Testis (tissue), 3 donors: ENCODE measurements around the gene FIGNL2. TPM values are rescaled to one million over a fixed set of nuclear protein-coding genes. Genes with fewer than 3 reads are reported as not detected.

Source experiments
- DNase-seq: peaks from one replicate; pipeline ENCODE4 v3.0.0-alpha.2; 2019
- H3K27ac ChIP-seq, 2 donors: fragments of 200-600 bp; sonication (generic); one replicate each; pipeline ENCODE4 v1.5.1; 2019
- H3K27me3 ChIP-seq: fragments of 200-600 bp; sonication (generic); one replicate; pipeline ENCODE4 v1.5.1; 2019
- H3K36me3 ChIP-seq: fragments of 200-600 bp; sonication (generic); one replicate; pipeline ENCODE4 v1.5.1; 2017; ENCODE audit warnings: low read depth; ENCODE audit errors: missing control alignments
- H3K4me1 ChIP-seq: fragments of 200-600 bp; sonication (generic); one replicate; pipeline ENCODE4 v1.5.1; 2019
- H3K4me3 ChIP-seq, 2 donors: fragments of 200-600 bp; sonication (generic); one replicate each; pipeline ENCODE4 v1.5.1; 2017 to 2019
- H3K9me3 ChIP-seq: fragments of 200-600 bp; sonication (generic); one replicate; pipeline ENCODE4 v1.5.1; 2017
- POLR2A ChIP-seq: fragments of 450-650 bp; IDR thresholded peaks from one replicate; pipeline ENCODE4 v1.6.1; 2017; ENCODE audit warnings: antibody characterized with exemption, mild to moderate bottlenecking, moderate library complexity
- WGBS, 2 donors: methylation state at CpG; one replicate each; pipeline ENCODE4 v1.1.5; 2018; 5-methylcytosine and 5-hydroxymethylcytosine counted together
- intact Hi-C: fragments of 100-400 bp; cut with DNase I; formaldehyde crosslinking; loops from one replicate; pipeline ENCODE4 v1.15.1; 2023; ENCODE audit warnings: low total_unique reads
- polyA plus RNA-seq: library from polyadenylated mRNA; stranded (reverse); fragments of 350-450 nt; fragmentation: Illumina TruSeq; extraction: RNeasy Lipid Tissue Mini Kit (QIAGEN cat#74804); gene quantifications from one replicate; pipeline ENCODE4 v1.2.3, GENCODE V29; 2014; ENCODE audit warnings: low read depth, low replicate concordance; ENCODE audit not compliant: insufficient read depth
- total RNA-seq, 2 donors: library from RNA; depleted of rRNA; stranded (reverse); fragments of >200 nt; gene quantifications; one replicate each; pipeline ENCODE4 v1.2.3, GENCODE V29; 2016
- TF ChIP-seq, protein P1 (sequence below), 3 experiments: fragments of 450-650 bp in 2 of 3; fragments of 200-600 bp in 1 of 3; sonication (generic) in 1 of 3; IDR thresholded peaks; one replicate each; pipeline ENCODE4 v1.5.1; 2016 to 2019; ENCODE audit warnings: antibody characterized with exemption in 3 of 3, mild to moderate bottlenecking in 2 of 3, moderate library complexity in 1 of 3

Gene FIGNL2
- total and polyA plus RNA-seq, 3 donors from 2014 or later: 1.1 to 2.1 (median 1.7) TPM

GRCh38 chr12:51771008-51771407 is 77.5 kb downstream of the FIGNL2 start:
- Histone ChIP-seq H3K9me3 (no peaks in the 10 kb centered on the region), H3K4me1 (no peaks in the 10 kb centered on the region), H3K36me3 (no peaks in the 10 kb centered on the region), H3K27me3 (no peaks in the 10 kb centered on the region), H3K27ac (no peak overlapping the region), H3K4me3 (no peak overlapping the region)
- WGBS, 2 donors: 83 to 96% methylated on average over 1 of the region's 1 CpG
- no peak for TF ChIP-seq POLR2A
- TF ChIP-seq, protein P1, sequence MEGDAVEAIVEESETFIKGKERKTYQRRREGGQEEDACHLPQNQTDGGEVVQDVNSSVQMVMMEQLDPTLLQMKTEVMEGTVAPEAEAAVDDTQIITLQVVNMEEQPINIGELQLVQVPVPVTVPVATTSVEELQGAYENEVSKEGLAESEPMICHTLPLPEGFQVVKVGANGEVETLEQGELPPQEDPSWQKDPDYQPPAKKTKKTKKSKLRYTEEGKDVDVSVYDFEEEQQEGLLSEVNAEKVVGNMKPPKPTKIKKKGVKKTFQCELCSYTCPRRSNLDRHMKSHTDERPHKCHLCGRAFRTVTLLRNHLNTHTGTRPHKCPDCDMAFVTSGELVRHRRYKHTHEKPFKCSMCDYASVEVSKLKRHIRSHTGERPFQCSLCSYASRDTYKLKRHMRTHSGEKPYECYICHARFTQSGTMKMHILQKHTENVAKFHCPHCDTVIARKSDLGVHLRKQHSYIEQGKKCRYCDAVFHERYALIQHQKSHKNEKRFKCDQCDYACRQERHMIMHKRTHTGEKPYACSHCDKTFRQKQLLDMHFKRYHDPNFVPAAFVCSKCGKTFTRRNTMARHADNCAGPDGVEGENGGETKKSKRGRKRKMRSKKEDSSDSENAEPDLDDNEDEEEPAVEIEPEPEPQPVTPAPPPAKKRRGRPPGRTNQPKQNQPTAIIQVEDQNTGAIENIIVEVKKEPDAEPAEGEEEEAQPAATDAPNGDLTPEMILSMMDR (IDR thresholded peaks at IDR 0.05): no peak
- intact Hi-C loops: no loop called here
- no peak for DNase-seq

Other genes starting within 250 kb of the FIGNL2 start
- under 1 TPM in 1 of 2 donors, not detected in 1; 0.68 TPM for gene ANKRD33, start 39.4 kb upstream of the FIGNL2 start, total RNA-seq
- 0.25 TPM for gene ANKRD33, start 39.4 kb upstream of the FIGNL2 start, polyA plus RNA-seq
- 1 to 10 TPM; 9.1 to 9.5 TPM for gene ACVRL1, start 58.8 kb upstream of the FIGNL2 start, total RNA-seq
- gene ACVRL1, start 58.8 kb upstream of the FIGNL2 start, polyA plus RNA-seq: 9.9 TPM
- 10 to 100 TPM; 36.8 to 44.6 TPM for gene ACVR1B, start 103.0 kb upstream of the FIGNL2 start, total RNA-seq
- gene ACVR1B, start 103.0 kb upstream of the FIGNL2 start, polyA plus RNA-seq: 37.3 TPM
- 10 to 100 TPM in 1 of 2 donors, 1 to 10 TPM in 1; 8.9 to 10.4 TPM for gene TAMALIN, start 158.2 kb upstream of the FIGNL2 start, total RNA-seq
- gene TAMALIN, start 158.2 kb upstream of the FIGNL2 start, polyA plus RNA-seq: 7.7 TPM
- gene NR4A1, start 202.7 kb upstream of the FIGNL2 start, total RNA-seq: 10 to 100 TPM; 55.1 to 88.5 TPM
- 41.5 TPM for gene NR4A1, start 202.7 kb upstream of the FIGNL2 start, polyA plus RNA-seq
- 10 to 100 TPM; 52.6 to 64.5 TPM for gene ATG101, start 221.3 kb upstream of the FIGNL2 start, total RNA-seq
- 64.5 TPM for gene ATG101, start 221.3 kb upstream of the FIGNL2 start, polyA plus RNA-seq
- gene SMIM41, start 231.0 kb upstream of the FIGNL2 start, total RNA-seq: 10 to 100 TPM; 15.6 to 21.7 TPM
- 2.6 TPM for gene SMIM41, start 231.0 kb upstream of the FIGNL2 start, polyA plus RNA-seq